Measurements from ENCODE around the gene PHTF1.

Gene PHTF1

GRCh38 chr1:113759333-113760101, at the start of gene PHTF1:
TSS of gene PHTF1 (minus strand) at chr1:113759486. CDS start at chr1:113758703, 783 bp downstream.
- peak; percentile 28 to 44 for DNase-seq (ENCODE audit: low read depth in 1 of 2, low spot score in 1 of 2)

GRCh38 chr1:113808450-113809195, 49.3 kb upstream of the PHTF1 start:
- DNase-seq (ENCODE audit: low read depth in 1 of 2, low spot score in 1 of 2): no peak

DNA sequence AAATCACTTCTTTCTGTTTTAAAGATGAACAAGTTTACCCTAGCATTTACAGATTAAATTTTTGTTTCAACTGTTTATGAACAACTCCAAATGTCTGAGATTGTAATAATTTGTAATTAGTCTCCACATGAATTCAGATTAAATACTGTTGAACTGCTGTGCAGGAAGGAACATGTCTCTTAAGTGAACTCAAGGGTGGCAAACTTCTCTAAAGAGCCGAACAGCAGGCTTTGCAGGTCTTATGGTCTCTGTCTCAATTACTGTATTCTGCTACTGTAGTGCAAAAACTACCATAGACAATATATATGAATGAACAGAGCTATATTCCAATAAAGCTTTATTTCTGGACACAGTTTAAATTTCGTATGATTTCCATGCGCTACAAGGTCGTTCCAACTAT, 46.4 kb upstream of the PHTF1 start:
- no peak for DNase-seq (ENCODE audit: low read depth in 1 of 2, low spot score in 1 of 2)

DNA sequence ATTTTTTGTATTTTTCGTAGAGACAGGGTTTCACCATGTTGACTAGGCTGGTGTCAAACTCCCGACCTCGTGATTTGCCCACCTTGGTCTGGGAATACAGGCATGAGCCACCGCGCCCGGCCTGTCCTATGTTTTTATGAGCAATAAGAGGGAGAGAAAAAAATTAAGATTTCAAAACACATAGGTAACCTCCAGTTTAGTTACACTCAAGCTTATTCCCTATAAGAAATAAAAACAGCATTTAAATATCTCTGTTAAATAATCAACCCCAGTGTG, 45.9 kb upstream of the PHTF1 start:
- no peak for DNase-seq (ENCODE audit: low read depth in 1 of 2, low spot score in 1 of 2)

- DNase-seq (ENCODE audit: low read depth in 1 of 2, low spot score in 1 of 2): no peak
These were observed 45.4 kb upstream of the PHTF1 start for GRCh38 chr1:113804421-113805255.

DNA sequence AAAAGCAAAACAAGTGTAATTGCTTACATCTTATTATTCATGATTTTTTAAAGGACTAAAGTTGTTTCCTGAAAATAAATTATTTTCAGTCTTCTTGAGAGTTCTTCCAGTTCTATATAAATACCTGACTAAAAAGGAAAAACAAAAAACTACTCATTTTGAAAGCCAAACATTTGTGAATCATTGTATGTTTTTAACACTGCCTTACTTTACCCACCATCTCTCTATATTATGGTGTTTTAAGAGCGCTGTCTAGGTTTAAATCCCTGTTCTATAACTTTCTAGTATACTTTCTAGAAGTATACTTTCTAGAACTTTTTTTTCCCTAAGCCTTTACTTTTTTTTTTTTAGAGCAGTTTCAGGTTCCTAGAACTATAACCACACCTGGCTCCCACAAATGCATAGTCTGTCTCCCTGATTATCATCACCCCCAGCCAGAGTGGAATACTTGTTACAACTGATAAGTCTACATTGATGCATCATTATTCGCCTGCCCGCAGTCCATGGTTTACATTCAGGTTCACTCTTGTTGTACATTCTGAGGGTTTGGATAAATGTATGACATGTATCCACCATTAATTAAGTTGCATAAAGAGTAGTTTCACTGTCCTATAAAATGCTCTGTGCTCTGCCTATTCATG, 43.2 kb upstream of the PHTF1 start:
- no peak for DNase-seq (ENCODE audit: low read depth in 1 of 2, low spot score in 1 of 2)

DNA sequence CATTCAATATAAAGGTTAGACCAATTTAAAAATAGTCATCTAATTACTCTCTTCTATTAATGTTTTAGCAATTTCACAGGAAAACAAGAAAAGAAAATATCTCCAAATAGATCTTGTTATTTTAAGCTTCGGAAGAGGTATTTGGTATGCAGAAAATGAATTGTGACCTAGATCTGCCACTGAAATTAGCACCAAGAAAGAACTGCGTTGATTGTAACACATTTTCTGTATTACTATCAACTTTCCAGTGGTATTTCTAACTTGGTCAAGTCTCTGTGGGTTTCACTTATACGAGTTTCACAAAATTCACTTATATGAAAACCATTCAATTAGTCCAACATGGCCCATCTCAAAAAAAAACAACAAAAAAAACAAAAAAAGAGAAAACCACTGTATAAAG, 41.2 kb upstream of the PHTF1 start:
- no peak for DNase-seq (ENCODE audit: low read depth in 1 of 2, low spot score in 1 of 2)

DNA sequence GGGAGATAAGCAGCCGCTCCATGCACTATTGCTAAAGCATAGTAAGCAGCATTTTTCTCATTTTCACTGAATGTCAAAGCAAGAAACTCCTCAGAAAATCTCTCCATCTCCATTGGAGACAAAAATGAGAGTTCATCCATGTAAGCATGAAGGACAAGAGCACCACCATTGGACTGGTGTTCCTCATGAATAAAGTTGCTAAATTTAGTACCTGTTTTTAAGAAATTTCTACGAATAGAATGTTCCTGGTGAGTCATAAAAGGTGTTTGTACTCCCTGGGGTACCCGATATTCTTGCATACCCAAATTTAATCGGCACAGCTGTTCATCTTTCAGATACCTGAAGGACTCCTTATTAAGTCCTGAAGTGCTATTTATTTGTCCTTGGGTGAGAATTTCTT, 38.2 kb upstream of the PHTF1 start:
- no peak for DNase-seq (ENCODE audit: low read depth in 1 of 2, low spot score in 1 of 2)

DNA sequence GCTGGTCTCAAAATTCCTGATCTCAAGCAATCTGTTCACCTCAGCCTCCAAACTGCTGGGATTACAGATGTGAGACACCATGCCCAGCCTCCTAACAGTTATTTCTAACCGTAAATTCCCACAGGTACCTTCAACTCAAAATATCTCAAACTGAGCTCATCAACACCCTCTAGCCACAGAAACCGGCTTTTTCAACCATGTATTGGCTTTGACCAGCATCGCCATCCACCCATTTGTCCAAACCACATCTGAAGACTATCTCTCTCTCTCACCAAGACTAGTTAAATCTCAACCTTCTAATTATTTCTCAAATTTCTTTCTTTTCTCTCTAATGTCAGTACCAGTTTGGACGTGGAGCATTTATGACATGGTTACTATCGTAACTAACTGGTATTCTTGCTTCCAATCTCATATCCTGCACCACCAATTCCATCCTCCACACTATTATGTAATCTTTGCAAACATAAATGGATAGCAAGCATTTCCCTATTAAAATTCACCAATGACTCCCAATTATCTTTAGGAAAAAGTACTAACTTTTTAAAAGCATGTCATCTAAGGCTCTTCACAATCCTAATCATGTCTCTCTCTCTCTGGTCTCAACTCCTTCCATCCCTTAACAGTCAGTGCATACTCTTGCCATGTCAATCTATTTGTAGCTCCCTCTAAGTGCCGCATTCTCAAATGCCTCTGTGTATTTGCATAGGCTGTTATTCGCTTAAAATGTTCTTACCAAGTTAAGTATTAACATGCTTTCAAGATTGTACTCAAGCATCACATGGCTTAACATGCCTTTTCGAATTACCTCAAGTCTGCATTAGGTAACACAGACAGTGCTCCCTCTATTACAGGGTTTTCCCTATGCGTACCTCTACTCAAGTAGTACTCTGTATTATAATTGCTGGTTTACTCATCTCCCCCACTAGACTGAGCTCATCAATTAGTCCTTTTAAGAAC, 34.9 kb upstream of the PHTF1 start:
- DNase-seq (ENCODE audit: low read depth in 1 of 2, low spot score in 1 of 2): no peak

DNA sequence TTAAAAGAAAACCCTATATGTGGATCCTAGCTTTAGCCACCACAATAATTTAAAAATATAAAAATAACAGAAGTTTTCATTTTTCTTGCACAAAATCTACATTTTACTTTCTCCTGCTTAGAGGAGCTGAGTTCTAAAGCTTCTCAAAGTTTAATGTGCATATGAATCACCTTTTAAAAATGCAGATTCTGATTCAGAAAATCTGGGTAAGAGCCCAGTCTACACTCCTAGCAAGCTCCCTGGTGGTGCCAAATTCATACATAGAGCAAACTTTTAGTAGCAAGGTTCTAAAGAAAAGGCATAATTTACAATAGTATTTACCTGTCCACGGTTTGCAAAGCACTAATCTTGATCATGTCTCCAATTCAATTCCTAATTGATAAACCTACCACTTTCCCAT, 33.7 kb upstream of the PHTF1 start:
- no peak for DNase-seq (ENCODE audit: low read depth in 1 of 2, low spot score in 1 of 2)

- DNase-seq (ENCODE audit: low read depth in 1 of 2, low spot score in 1 of 2): no peak
These were observed 33.2 kb upstream of the PHTF1 start for GRCh38 chr1:113792471-113792870.

GRCh38 chr1:113788802-113789201, 29.5 kb upstream of the PHTF1 start:
- no peak for DNase-seq (ENCODE audit: low read depth in 1 of 2, low spot score in 1 of 2)

DNA sequence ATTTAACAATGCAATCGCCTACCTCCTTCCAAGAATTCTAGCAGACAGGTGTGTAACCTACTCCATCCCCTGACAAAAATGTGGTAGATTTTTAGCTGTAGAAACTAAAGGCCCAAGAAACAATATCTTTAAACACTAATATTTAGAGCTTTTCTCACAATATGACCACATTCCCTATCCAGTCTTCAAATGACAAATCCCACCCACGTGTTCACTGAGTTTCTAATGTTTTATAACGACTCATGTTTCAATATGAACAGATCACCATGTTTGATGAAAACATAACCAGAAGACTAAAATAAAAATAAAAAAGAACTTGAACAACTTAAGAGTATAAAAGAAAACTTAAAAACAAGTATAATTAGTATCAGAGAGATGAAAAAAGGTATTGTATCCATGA, 28.4 kb upstream of the PHTF1 start:
- DNase-seq (ENCODE audit: low read depth in 1 of 2, low spot score in 1 of 2): no peak

- no peak for DNase-seq (ENCODE audit: low read depth in 1 of 2, low spot score in 1 of 2)
These were observed 26.8 kb upstream of the PHTF1 start for GRCh38 chr1:113786069-113786468.

DNA sequence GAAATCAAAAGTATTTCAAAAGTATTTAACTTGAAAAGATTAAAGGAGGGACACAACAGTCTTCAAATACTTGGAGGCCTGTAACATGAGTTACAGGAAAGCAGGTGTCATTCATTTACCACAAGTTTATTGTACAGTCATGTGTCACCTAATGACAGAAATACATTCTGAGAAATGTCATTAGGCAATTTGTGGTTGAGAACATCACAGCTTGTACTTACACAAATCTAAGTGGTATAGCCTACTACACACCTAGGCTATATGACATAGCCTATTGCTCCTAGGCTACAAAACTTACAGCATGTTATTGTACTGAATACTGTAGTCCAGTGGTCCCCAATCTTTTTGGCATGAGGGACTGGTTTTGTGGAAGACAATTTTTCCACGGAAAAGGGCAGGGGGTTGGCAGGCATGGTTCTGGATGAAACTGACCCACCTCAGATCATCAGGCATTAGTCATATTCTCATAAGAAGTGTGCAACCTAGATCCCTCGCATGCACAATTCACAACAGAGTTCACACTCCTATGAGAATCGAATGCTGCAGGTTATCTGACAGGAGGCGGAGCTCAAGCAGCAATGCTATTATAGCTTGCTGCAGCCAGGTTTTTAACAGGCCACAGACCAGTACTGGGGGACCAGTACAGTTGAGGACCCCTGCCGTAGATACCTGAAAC, 25.0 kb upstream of the PHTF1 start:
- DNase-seq (ENCODE audit: low read depth in 1 of 2, low spot score in 1 of 2): no peak

GRCh38 chr1:113783254-113784103, 24.2 kb upstream of the PHTF1 start:
- no peak for DNase-seq (ENCODE audit: low read depth in 1 of 2, low spot score in 1 of 2)

GRCh38 chr1:113782406-113782805, 23.1 kb upstream of the PHTF1 start:
- no peak for DNase-seq (ENCODE audit: low read depth in 1 of 2, low spot score in 1 of 2)

DNA sequence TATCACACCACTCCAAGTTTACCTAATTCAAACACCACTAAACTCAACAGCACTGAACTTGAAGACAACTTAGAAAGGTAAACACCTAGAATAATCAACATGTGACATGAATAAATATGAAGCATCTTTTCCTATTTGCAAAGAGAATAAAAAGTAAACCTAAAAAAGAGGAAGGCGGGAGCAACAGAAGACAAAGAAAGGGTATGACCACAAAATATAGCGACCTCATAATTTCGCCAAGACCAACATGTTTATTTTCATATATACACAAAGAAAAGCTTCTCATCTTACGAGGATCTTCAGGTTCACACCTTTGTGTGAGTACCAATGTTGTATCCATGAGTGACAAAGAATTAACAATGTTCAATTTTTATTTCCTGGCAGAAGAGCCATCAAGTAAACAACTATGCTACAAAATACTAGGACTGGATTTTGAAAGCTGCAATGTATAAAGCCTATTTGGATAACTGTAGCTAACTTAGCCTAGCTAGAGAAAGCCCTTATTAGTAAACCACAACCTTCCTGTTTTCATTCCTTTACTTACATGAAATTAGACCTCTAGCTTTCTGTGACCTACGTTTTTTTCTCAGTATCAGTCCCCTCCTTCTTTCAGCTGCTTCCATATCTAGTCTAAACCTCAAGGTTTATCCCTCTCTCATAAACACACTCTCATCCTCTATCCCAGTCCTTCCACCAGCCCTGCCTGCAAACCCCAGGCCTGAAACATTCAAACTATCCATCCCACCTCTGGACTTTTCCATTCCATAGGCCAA, 21.3 kb upstream of the PHTF1 start:
- no peak for DNase-seq (ENCODE audit: low read depth in 1 of 2, low spot score in 1 of 2)
